SK-N-MC (cell line): ENCODE results near the gene DAD1.

ENCODE experiments used
- EZH2 ChIP-seq: fragments of 200-600 bp; sonication (generic); IDR thresholded peaks from one replicate; pipeline ENCODE4 v1.6.1; 2017; ENCODE audit warnings: antibody characterized with exemption
- FOXP2 ChIP-seq: optimal IDR thresholded peaks from 2 replicates; pipeline ENCODE3; 2011; ENCODE audit warnings: mild to moderate bottlenecking, moderate library complexity; ENCODE audit not compliant: insufficient read depth; ENCODE audit errors: extremely low read length, control extremely low read depth
- POLR2AphosphoS5 ChIP-seq: IDR thresholded peaks from 2 replicates; pipeline ENCODE4 v1.6.1; 2012; ENCODE audit warnings: mild to moderate bottlenecking, low read depth, low read length, borderline replicate concordance

DNA sequence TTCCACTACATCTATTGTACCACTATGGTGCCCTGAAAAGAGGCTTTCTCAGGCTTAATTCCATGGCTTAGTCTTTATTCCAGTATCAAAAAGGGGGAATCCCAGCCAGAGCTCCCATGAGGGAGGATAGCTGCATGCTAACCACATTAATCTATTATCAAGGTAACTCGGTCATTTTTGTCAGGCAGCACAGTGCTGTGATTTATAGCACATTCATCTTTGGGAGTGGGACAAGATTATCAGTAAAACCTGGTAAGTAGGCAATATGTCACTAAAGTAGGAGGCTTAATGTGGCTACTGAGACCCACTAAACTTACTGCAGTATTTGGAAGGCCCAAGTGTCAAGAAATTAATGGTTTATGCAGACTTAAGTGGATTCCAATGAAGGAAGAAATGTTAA is 58.9 kb downstream of the DAD1 start:
- TF ChIP-seq EZH2, result no peak
- no peak for TF ChIP-seq POLR2AphosphoS5
- no peak for TF ChIP-seq FOXP2
